NCI-H1092 (cell line): ENCODE measurements around the gene C16orf95.
A peak's percentile ranks its signal among the peaks of the same experiment; 100 is the strongest.

Experiments used
- DNase-seq: peaks from one replicate; lab custom pipeline; 2025; lab: John Stamatoyannopoulos, UW

C16orf95 gene

GRCh38 chr16:87316450-87316922 is 706 bp downstream of the C16orf95 start:
- DNase-seq: no peak

GRCh38 chr16:87314990-87315420 is 2.2 kb downstream of the C16orf95 start:
- no peak for DNase-seq

GRCh38 chr16:87312008-87312407 is 5.2 kb downstream of the C16orf95 start:
- no peak for DNase-seq

GRCh38 chr16:87311387-87311786 is 5.8 kb downstream of the C16orf95 start:
- no peak for DNase-seq

GRCh38 chr16:87310610-87311009 is 6.6 kb downstream of the C16orf95 start:
- DNase-seq: no peak

DNA sequence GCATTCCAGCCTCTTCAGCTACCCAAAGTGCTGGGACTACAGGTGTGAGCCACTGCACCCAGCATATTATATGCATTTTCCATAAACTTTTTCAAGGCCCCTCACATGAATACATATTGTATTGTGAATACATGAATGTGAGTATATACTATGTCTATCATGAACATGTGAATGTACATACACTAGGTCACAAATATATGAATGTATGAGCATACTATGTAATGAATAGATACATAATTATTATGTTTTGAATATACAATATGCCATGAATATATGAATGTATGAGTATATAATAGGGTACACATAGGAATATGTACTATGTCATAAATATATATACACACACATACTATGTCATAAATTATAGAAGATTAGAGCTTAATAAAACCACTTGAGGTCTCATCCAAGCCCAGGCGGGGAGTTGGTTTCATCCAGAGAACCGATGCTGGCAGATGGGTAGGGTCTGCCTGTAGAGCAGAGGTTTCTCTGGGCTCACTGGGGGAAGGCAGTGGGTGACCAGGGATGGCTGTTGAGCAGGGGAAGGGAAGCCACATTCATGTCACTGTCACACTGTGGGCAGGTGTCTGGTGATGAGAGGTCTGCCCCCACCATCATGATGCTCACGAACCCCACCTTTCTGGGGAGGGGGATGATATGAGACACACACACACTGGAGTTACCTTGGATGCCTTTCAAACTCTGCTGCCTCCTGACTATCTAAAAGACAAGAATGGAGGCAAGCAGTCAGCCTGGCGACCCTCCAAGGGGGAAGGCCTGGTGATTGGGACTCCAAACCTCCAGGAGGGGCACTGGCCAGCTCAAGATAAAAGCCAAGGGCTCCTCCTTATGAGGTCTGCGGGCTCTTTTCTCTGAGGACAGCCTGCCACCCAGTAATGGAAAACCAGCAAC is 7.3 kb downstream of the C16orf95 start:
- DNase-seq: no peak

DNA sequence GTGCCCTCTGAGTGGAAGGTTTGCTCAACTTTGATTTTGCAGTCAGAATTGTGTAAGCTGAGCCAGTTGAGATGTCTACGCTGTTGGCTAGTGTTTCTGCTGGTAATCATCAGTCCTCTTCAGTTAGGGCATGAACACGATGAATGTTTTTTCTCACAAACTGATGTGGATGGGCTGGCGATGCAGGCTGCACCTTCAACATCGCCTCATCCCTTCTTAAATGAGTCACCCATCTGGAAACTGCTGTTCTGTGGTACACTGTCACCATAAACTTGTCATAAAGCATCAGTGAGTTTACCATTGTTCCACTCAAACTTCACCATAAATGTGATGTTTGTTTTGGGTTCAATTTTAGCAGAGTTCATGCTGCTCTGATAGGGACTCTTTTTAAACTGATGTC is 8.4 kb downstream of the C16orf95 start:
- DNase-seq: no peak

- no peak for DNase-seq
Measured at GRCh38 chr16:87306516-87306915, 10.7 kb downstream of the C16orf95 start.

DNA sequence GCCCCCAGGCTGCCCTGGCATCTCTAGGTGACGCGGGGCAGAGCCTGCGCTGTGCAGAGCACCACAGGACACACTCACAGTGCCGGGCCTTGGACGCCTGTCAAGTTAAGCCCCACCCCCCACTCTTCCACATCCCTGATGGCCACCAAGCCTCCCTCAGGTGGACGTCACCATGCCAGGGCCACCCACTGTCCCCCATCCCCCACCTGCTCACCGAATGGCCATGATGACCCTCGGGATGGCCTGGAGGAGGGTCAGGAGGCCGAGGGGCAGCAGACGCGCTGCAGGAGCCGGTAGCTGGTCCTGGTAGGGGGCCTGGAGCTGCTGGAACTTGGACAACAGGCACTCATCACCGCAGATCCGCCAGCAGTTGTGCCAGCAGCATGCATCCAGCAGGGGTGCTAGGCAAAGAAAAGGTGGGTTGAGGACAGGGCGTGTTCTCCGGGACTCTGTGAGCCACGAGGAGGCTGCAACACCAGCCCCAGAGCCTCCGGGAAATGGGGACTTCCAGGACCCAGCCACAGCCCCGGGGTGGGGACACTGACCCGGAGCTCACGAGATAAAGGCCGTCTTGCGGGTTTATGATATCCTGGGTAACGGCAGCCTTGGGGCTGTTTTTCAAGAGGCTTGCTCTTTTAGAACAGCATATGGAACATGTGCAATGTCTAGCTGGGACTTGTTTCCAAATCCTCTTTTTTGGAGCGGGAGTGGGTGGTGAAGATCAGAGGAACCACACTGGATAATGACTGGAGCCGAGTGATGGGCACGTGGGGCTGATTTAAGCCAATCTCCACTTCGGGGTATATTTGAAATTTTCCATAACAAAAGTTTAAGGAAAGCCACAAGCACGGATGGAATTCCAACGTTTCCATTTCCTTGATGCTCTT is 11.4 kb downstream of the C16orf95 start:
- peak; percentile 70 for DNase-seq

DNA sequence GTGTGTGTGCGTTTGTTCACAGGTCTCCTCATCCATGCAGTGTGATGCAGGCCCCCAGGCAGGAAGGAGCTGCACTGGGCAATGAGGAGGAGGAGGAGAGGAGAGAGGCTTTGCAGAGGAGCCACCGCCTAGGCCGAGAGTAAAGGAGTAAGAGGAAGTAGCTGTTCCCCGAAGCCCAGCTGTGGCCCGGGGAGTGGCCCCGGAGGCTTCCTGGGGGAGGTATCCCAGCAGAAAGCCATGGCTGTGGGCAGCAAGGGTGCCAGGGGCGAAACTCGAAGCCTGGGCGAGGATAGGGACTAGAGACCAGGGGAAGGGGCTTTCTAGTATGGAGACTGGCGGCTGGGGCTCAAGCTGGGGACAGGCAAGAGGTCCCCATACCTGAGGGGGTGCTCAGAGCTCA is 12.2 kb downstream of the C16orf95 start:
- no peak for DNase-seq

- no peak for DNase-seq
Measured at GRCh38 chr16:87303962-87304521, 13.2 kb downstream of the C16orf95 start.

GRCh38 chr16:87303431-87303930 is 13.7 kb downstream of the C16orf95 start:
- DNase-seq: no peak

DNA sequence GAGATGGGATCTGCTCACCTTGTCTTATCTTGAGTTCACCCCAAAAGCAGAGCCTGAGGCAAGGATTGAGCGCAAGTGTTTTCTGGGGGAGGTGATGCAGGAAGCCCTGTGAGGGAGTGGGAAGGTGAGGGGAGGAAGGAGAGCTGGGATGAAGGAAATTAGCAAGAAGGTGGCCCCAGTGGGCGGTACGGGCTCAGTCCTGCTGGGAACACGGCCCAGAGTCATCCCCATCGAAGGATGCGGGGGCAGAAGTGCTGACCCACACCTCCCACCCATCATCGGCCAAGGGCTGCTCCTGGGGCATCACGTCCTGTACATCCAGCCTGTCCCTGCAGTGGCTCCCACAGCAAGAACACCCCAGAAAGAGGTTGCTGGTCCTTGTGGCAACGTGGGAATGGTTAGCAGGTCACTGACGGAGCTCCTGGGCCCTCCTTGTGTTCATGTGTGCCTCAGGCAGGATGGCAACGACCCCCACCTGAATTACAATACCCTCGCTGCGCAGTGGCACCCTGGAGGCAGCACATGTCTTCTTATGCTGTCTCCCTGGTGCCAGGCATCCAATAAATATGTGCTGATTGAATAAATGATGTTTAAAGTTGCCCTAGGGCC is 18.2 kb downstream of the C16orf95 start:
- DNase-seq: no peak

GRCh38 chr16:87297918-87298631 is 19.1 kb downstream of the C16orf95 start:
- peak; percentile 20 for DNase-seq

GRCh38 chr16:87297407-87297806 is 19.8 kb downstream of the C16orf95 start:
- no peak for DNase-seq

GRCh38 chr16:87295661-87296531 is 21.3 kb downstream of the C16orf95 start:
- DNase-seq: no peak

GRCh38 chr16:87295259-87295658 is 21.9 kb downstream of the C16orf95 start:
- no peak for DNase-seq

GRCh38 chr16:87293990-87294389 is 23.2 kb downstream of the C16orf95 start:
- DNase-seq: no peak

DNA sequence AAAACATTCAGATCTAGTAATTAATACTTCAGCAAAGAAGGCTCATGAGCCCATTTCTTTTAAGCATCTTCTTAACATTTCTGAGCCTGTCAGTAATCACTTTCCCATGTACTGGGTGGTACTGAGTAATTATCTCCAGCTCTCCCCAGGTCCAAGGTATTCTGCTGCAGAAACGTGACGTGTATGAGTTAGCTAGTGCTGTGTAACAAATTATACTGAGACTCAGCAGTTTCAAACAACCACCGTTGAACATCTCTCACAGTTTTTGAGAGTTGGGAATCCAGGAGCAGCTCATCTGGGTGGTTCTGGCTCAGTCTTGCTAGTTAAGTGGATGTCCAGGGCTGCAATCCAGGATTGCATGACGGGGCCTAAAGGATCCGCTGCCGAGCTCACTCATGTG is 25.2 kb downstream of the C16orf95 start:
- no peak for DNase-seq

- DNase-seq: no peak
Measured at GRCh38 chr16:87288753-87289362, 28.3 kb downstream of the C16orf95 start.
